Esophagus muscularis mucosa (tissue), 4 donors: ENCODE results near the gene ADPRHL1. TPM values are rescaled to one million over a fixed set of nuclear protein-coding genes. Genes with fewer than 3 reads are reported as not detected.

Experiments
- DNase-seq: peaks from one replicate; pipeline ENCODE4 v3.0.0-alpha.2; 2017; ENCODE audit errors: extremely low spot score
- H3K27ac ChIP-seq, 4 donors: fragments of 200-600 bp; sonication (generic); replicated peaks in 1 of 4; 1 replicate in 3 of 4; 2 replicates in 1 of 4; pipeline ENCODE4 v1.5.1; 2016 to 2019; ENCODE audit warnings: mild to moderate bottlenecking in 1 of 4
- H3K27me3 ChIP-seq, 4 donors: fragments of 200-600 bp; sonication (generic); one replicate each; pipeline versions ENCODE4 v1.5.1 to v1.6.0; 2016 to 2019
- H3K36me3 ChIP-seq, 4 donors: fragments of 200-600 bp; sonication (generic); one replicate each; pipeline ENCODE4 v1.5.1; 2016 to 2019
- H3K4me1 ChIP-seq, 4 donors: fragments of 200-600 bp; sonication (generic); one replicate each; pipeline ENCODE4 v1.5.1; 2016 to 2019
- H3K4me3 ChIP-seq, 4 donors: fragments of 200-600 bp; sonication (generic); 1 replicate in 2 of 4; 2 replicates in 2 of 4; pipeline ENCODE4 v1.5.1; 2016 to 2019; ENCODE audit warnings: mild to moderate bottlenecking in 4 of 4, moderate library complexity in 1 of 4
- H3K9me3 ChIP-seq, 4 donors: fragments of 200-600 bp; sonication (generic); 1 replicate in 3 of 4; 2 replicates in 1 of 4; pipeline ENCODE4 v1.5.1; 2016 to 2019
- EP300 ChIP-seq: sonication (generic); formaldehyde crosslinking; IDR thresholded peaks from one replicate; pipeline ENCODE4 v1.6.1; 2017; ENCODE audit warnings: antibody characterized with exemption
- POLR2A ChIP-seq: fragments of 450-650 bp; IDR thresholded peaks from one replicate; pipeline ENCODE4 v1.6.1; 2017; ENCODE audit warnings: antibody characterized with exemption, moderate library complexity, mild to moderate bottlenecking, low read depth
- POLR2AphosphoS5 ChIP-seq, 2 donors: sonication (generic); formaldehyde crosslinking; IDR thresholded peaks; one replicate each; pipeline ENCODE4 v1.6.1; 2017; ENCODE audit warnings: antibody characterized with exemption in 2 of 2
- WGBS: methylation state at CpG from one replicate; pipeline ENCODE4 v1.1.5; 2018; 5-methylcytosine and 5-hydroxymethylcytosine counted together
- intact Hi-C: fragments of 100-400 bp; cut with DNase I; formaldehyde crosslinking; loops from one replicate; pipeline ENCODE4 v1.15.1; 2023
- total RNA-seq, 4 donors: library from RNA; depleted of rRNA; stranded (reverse); fragments of >200 nt; gene quantifications; one replicate each; pipeline versions ENCODE4 v1.1.0 to v1.2.1, GENCODE V29; 2016
- TF ChIP-seq, protein P1 (sequence below), 3 experiments: fragments of 200-600 bp in 2 of 3; fragments of 450-650 bp in 1 of 3; sonication (generic) in 2 of 3; IDR thresholded peaks; one replicate each; pipeline ENCODE4 v1.5.1; 2017 to 2019; ENCODE audit warnings: antibody characterized with exemption in 3 of 3, mild to moderate bottlenecking in 2 of 3, moderate library complexity in 1 of 3

The ADPRHL1 gene
- total RNA-seq, 4 donors from 2014 or later: 6.9 to 26.2 (median 11.0) TPM

GRCh38 chr13:113401452-113402415 is 51.6 kb downstream of the ADPRHL1 start:
- Histone ChIP-seq H3K27me3 (peaks cover 0 to 42% (median 0%) of the 10 kb centered on the region in 4 donors), H3K4me3 (no peak overlapping the region), H3K4me1 (peaks cover 9 to 37% (median 31%) of the 10 kb centered on the region in 4 donors), H3K36me3 (peaks cover 0 to 21% (median 0%) of the 10 kb centered on the region in 4 donors), H3K27ac (peak overlapping the region; percentile 76 to 86 (median 76)), H3K9me3 (no peaks in the 10 kb centered on the region)
- WGBS: 88% methylated on average over 7 of the region's 52 CpGs
- intact Hi-C loops: no loop called here
- DNase-seq: no peak
- TF ChIP-seq POLR2AphosphoS5 (IDR thresholded peaks at IDR 0.05) (no peak), EP300 (no peak), POLR2A (no peak)
- TF ChIP-seq, protein P1, sequence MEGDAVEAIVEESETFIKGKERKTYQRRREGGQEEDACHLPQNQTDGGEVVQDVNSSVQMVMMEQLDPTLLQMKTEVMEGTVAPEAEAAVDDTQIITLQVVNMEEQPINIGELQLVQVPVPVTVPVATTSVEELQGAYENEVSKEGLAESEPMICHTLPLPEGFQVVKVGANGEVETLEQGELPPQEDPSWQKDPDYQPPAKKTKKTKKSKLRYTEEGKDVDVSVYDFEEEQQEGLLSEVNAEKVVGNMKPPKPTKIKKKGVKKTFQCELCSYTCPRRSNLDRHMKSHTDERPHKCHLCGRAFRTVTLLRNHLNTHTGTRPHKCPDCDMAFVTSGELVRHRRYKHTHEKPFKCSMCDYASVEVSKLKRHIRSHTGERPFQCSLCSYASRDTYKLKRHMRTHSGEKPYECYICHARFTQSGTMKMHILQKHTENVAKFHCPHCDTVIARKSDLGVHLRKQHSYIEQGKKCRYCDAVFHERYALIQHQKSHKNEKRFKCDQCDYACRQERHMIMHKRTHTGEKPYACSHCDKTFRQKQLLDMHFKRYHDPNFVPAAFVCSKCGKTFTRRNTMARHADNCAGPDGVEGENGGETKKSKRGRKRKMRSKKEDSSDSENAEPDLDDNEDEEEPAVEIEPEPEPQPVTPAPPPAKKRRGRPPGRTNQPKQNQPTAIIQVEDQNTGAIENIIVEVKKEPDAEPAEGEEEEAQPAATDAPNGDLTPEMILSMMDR (IDR thresholded peaks at IDR 0.05): no peak

- no peak overlapping the region for H3K4me3 ChIP-seq
- no peak for DNase-seq
- peaks cover 0 to 14% (median 0%) of the 10 kb centered on the region in 4 donors for H3K36me3 ChIP-seq
- H3K27ac ChIP-seq: peak overlapping the region; percentile 76 to 86 (median 76)
- 62% methylated on average over 20 of the region's 25 CpGs for WGBS
- no peaks in the 10 kb centered on the region for H3K9me3 ChIP-seq
- intact Hi-C loops: no loop called here
- peaks cover 0 to 33% (median 0%) of the 10 kb centered on the region in 4 donors for H3K27me3 ChIP-seq
- H3K4me1 ChIP-seq: peaks cover 9 to 37% (median 31%) of the 10 kb centered on the region in 4 donors
- TF ChIP-seq POLR2AphosphoS5 (IDR thresholded peaks at IDR 0.05) (peak; percentile 42 to 63), EP300 (no peak)
Observed at GRCh38 chr13:113400621-113401451, 52.5 kb downstream of the ADPRHL1 start.

GRCh38 chr13:113399755-113400149 is 53.5 kb downstream of the ADPRHL1 start:
- intact Hi-C loops: loop anchor here (10.0 kb wide), 1 partner anchor 105 kb away; the partner anchor contains the start of gene LAMP1

DNA sequence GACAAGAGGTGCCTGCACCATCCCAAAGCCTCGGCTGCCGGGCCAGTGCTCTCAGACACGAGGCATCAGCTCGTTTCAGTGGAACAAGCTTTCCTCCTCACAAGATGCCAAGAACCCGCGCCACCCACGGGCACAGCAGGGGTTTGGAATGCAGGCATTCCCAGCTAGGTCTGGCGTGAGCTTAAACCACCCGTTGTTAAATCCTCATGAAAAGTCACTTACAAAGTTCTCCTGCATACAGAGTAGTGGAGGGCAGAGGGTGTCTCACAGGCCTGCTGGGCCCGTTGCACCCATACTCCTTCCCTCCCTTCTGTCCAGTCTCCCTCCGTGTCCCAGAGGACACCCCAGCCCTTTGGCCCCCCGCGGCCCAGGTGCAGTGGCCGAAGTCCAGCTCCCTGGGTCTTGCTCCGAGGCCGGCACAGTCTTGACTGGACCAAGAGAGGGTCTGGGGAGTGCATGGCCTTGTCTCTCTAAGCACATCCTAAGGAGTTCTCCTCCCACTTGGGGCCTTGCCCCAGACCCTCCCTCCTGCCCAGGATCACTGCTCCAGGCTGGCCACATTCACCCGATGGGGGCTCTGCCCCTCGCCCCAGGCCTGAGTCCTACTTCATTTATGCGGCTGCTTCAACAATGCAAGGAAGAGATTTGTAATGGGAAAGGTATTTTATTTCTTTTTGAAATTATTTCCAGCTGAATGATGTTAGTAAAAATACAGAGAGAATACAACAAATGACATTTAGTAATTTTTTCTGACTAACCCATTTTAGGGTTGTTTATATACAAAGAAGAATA is 54.1 kb downstream of the ADPRHL1 start:
- DNase-seq: no peak
- peaks cover 14 to 42% (median 31%) of the 10 kb centered on the region in 4 donors for H3K4me1 ChIP-seq
- no peaks in the 10 kb centered on the region for H3K9me3 ChIP-seq
- no peak overlapping the region for H3K4me3 ChIP-seq
- 60% methylated on average over 14 of the region's 19 CpGs for WGBS
- no peaks in the 10 kb centered on the region for H3K36me3 ChIP-seq
- intact Hi-C loops: loop anchor here (10.0 kb wide), 1 partner anchor 104 kb away; the partner anchor contains the start of gene LAMP1
- H3K27ac ChIP-seq: peak overlapping the region in 3 of 4 donors; percentile 51 to 86 (median 67)
- no peak for TF ChIP-seq POLR2A
- TF ChIP-seq, protein P1 (IDR thresholded peaks at IDR 0.05): no peak
- TF ChIP-seq EP300: no peak
- no peak for TF ChIP-seq POLR2AphosphoS5 (IDR thresholded peaks at IDR 0.05)
- H3K27me3 ChIP-seq: peaks cover 0 to 21% (median 0%) of the 10 kb centered on the region in 4 donors

More at GRCh38 chr13:113399755-113400149, 53.5 kb downstream of the ADPRHL1 start:
- peaks cover 9 to 36% (median 28%) of the 10 kb centered on the region in 4 donors for H3K4me1 ChIP-seq
- H3K27ac ChIP-seq: peak overlapping the region in 1 of 4 donors; percentile 86
- no peak for DNase-seq
- peaks cover 0 to 3% (median 0%) of the 10 kb centered on the region in 4 donors for H3K36me3 ChIP-seq
- WGBS: 88% methylated on average over 19 of the region's 19 CpGs
- peaks cover 0 to 22% (median 0%) of the 10 kb centered on the region in 4 donors for H3K27me3 ChIP-seq
- TF ChIP-seq POLR2AphosphoS5 (IDR thresholded peaks at IDR 0.05): no peak
- no peak for TF ChIP-seq EP300
- TF ChIP-seq POLR2A: no peak
- TF ChIP-seq, protein P1 (IDR thresholded peaks at IDR 0.05): no peak
- no peak overlapping the region for H3K4me3 ChIP-seq
- no peaks in the 10 kb centered on the region for H3K9me3 ChIP-seq
